Trophoblast cell (in vitro differentiated cells and primary cell): ENCODE measurements around the gene LIMK1.

Experiments
- DNase-seq, 2 donors: peaks; one replicate each; pipeline ENCODE4 v3.0.0-alpha.2; 2016
- H2AFZ ChIP-seq: 2 replicates; pipeline ENCODE4 v1.6.1; 2013; ENCODE audit warnings: low read length, moderate library complexity, mild to moderate bottlenecking; ENCODE audit not compliant: insufficient read depth, poor library complexity
- H2AK5ac ChIP-seq: 2 replicates; pipeline ENCODE4 v1.6.1; 2013; ENCODE audit warnings: mild to moderate bottlenecking, low read length
- H2BK120ac ChIP-seq: 2 replicates; pipeline ENCODE4 v1.6.1; 2013; ENCODE audit warnings: low read length, mild to moderate bottlenecking, moderate library complexity; ENCODE audit not compliant: insufficient read depth, poor library complexity
- H2BK12ac ChIP-seq: 2 replicates; pipeline ENCODE4 v1.6.1; 2013; ENCODE audit warnings: mild to moderate bottlenecking, low read length, moderate library complexity
- H2BK5ac ChIP-seq: 2 replicates; pipeline ENCODE4 v1.6.1; 2013; ENCODE audit warnings: low read length, low read depth, moderate library complexity, mild to moderate bottlenecking; ENCODE audit not compliant: poor library complexity
- H3K14ac ChIP-seq: 2 replicates; pipeline ENCODE4 v1.6.1; 2013; ENCODE audit warnings: mild to moderate bottlenecking, low read length
- H3K18ac ChIP-seq: 2 replicates; pipeline ENCODE4 v1.6.1; 2013; ENCODE audit warnings: mild to moderate bottlenecking, low read length
- H3K23ac ChIP-seq: 2 replicates; pipeline ENCODE4 v1.6.1; 2013; ENCODE audit warnings: low read length
- H3K27ac ChIP-seq: 2 replicates; pipeline ENCODE4 v1.5.1; 2013; ENCODE audit warnings: low read depth, mild to moderate bottlenecking, inconsistent platforms, low read length, moderate library complexity
- H3K27me3 ChIP-seq: 2 replicates; pipeline ENCODE4 v1.6.1; 2013; ENCODE audit warnings: inconsistent platforms, mild to moderate bottlenecking, low read length, moderate library complexity; ENCODE audit not compliant: insufficient read depth
- H3K36me3 ChIP-seq, 2 experiments: 1 replicate in 1 of 2; 2 replicates in 1 of 2; pipeline ENCODE4 v1.6.1; 2013; ENCODE audit warnings: low read length in 2 of 2, mild to moderate bottlenecking in 2 of 2, moderate library complexity in 1 of 2; ENCODE audit not compliant: insufficient read depth in 2 of 2, control insufficient read depth in 1 of 2
- H3K4ac ChIP-seq: 2 replicates; pipeline ENCODE4 v1.6.1; 2013; ENCODE audit warnings: low read depth, mild to moderate bottlenecking, low read length, moderate library complexity
- H3K4me1 ChIP-seq, 2 experiments: 1 replicate in 1 of 2; 2 replicates in 1 of 2; pipeline ENCODE4 v1.6.1; 2013; ENCODE audit warnings: low read length in 2 of 2, mild to moderate bottlenecking in 2 of 2, moderate library complexity in 1 of 2; ENCODE audit not compliant: insufficient read depth in 2 of 2, control insufficient read depth in 1 of 2
- H3K4me2 ChIP-seq: 2 replicates; pipeline ENCODE4 v1.6.1; 2013; ENCODE audit warnings: inconsistent platforms, mild to moderate bottlenecking, low read length, moderate library complexity
- H3K4me3 ChIP-seq: 2 replicates; pipeline ENCODE4 v1.5.1; 2013; ENCODE audit warnings: mild to moderate bottlenecking, low read depth, low read length, inconsistent platforms
- H3K79me1 ChIP-seq: one replicate; pipeline ENCODE4 v1.6.1; 2013; ENCODE audit warnings: low read length
- H3K79me2 ChIP-seq: 2 replicates; pipeline ENCODE4 v1.6.1; 2013; ENCODE audit warnings: low read length, mild to moderate bottlenecking; ENCODE audit not compliant: control insufficient read depth, insufficient read depth, poor library complexity
- H3K9ac ChIP-seq: 2 replicates; pipeline ENCODE4 v1.6.1; 2013; ENCODE audit warnings: mild to moderate bottlenecking, low read length
- H3K9me3 ChIP-seq: 2 replicates; pipeline ENCODE4 v1.6.1; 2013; ENCODE audit warnings: low read depth, mild to moderate bottlenecking, control low read depth, inconsistent platforms, low read length; ENCODE audit not compliant: insufficient read depth
- H4K12ac ChIP-seq: 2 replicates; pipeline ENCODE4 v1.6.1; 2013; ENCODE audit warnings: low read depth, mild to moderate bottlenecking, low read length, moderate library complexity
- H4K8ac ChIP-seq: 2 replicates; pipeline ENCODE4 v1.6.1; 2013; ENCODE audit warnings: low read depth, mild to moderate bottlenecking, low read length, moderate library complexity
- H4K91ac ChIP-seq: one replicate; pipeline ENCODE4 v1.6.1; 2013; ENCODE audit warnings: low read depth, mild to moderate bottlenecking, low read length, moderate library complexity
- WGBS: extraction: QIAGEN DNeasy Blood & Tissue Kit; methylation state at CpG from one replicate; pipeline ENCODE4 v1.1.7; 2013; ENCODE audit warnings: missing lambda C conversion rate; ENCODE audit not compliant: insufficient read length, insufficient coverage; ENCODE audit errors: extremely low coverage; 5-methylcytosine and 5-hydroxymethylcytosine counted together

The LIMK1 gene

GRCh38 chr7:74083928-74084721 lies 521 bp downstream of the LIMK1 start:
- Histone ChIP-seq H3K4me1 (peaks cover 11 to 12% of the 10 kb centered on the region in 2 experiments), H2AFZ (peak overlapping the region; percentile 74), H3K4me3 (peak overlapping the region; percentile 76), H2BK5ac (peak overlapping the region; percentile 11), H3K79me2 (peaks cover 2% of the 10 kb centered on the region), H3K27me3 (no peaks in the 10 kb centered on the region), H3K27ac (no peak overlapping the region), H3K23ac (peak overlapping the region; percentile 5), H3K14ac (peak overlapping the region; percentile 23), H3K18ac (peak overlapping the region; percentile 73), H2BK120ac (peak overlapping the region; percentile 5), H3K36me3 (peaks cover 12 to 14% of the 10 kb centered on the region in 2 experiments), H4K12ac (peak overlapping the region; percentile 9), H2AK5ac (no peak overlapping the region), H3K79me1 (peaks cover 8% of the 10 kb centered on the region), H4K8ac (peak overlapping the region; percentile 19), H3K9me3 (peaks cover 6% of the 10 kb centered on the region), H4K91ac (peak overlapping the region; percentile 29), H3K9ac (peak overlapping the region; percentile 67), H2BK12ac (no peak overlapping the region), H3K4ac (peak overlapping the region; percentile 30), H3K4me2 (peak overlapping the region; percentile 95)
- WGBS: no CpG with 5 or more reads among the region's 61 CpGs
- peak in 1 of 2 donors; percentile 42 for DNase-seq

- Histone ChIP-seq H3K18ac (peak overlapping the region; percentile 73), H4K8ac (peak overlapping the region; percentile 19), H2AK5ac (no peak overlapping the region), H3K4me3 (peak overlapping the region; percentile 76), H4K91ac (peak overlapping the region; percentile 29), H3K23ac (peak overlapping the region; percentile 5), H3K79me1 (peaks cover 8% of the 10 kb centered on the region), H3K27ac (no peak overlapping the region), H2BK120ac (no peak overlapping the region), H3K4ac (peak overlapping the region; percentile 30), H3K9me3 (peaks cover 4% of the 10 kb centered on the region), H3K27me3 (no peaks in the 10 kb centered on the region), H4K12ac (peak overlapping the region; percentile 9), H3K36me3 (peaks cover 14 to 15% of the 10 kb centered on the region in 2 experiments), H2AFZ (peak overlapping the region; percentile 74), H2BK5ac (no peak overlapping the region), H3K4me2 (peak overlapping the region; percentile 95), H3K79me2 (peaks cover 2% of the 10 kb centered on the region), H2BK12ac (no peak overlapping the region), H3K14ac (peak overlapping the region; percentile 23), H3K9ac (peak overlapping the region; percentile 67), H3K4me1 (peaks cover 11 to 12% of the 10 kb centered on the region in 2 experiments)
- DNase-seq: no peak
- WGBS: no CpG with 5 or more reads among the region's 6 CpGs
Observed at GRCh38 chr7:74084722-74085578, 1.3 kb downstream of the LIMK1 start.

GRCh38 chr7:74087791-74088453 lies 4.3 kb downstream of the LIMK1 start:
- H3K4me3 ChIP-seq: no peak overlapping the region
- H3K23ac ChIP-seq: no peak overlapping the region
- no peak overlapping the region for H4K12ac ChIP-seq
- peaks cover 2% of the 10 kb centered on the region for H3K79me2 ChIP-seq
- H2AFZ ChIP-seq: no peak overlapping the region
- no CpG with 5 or more reads among the region's 10 CpGs for WGBS
- no peak overlapping the region for H2BK120ac ChIP-seq
- no peak overlapping the region for H3K9ac ChIP-seq
- no peak overlapping the region for H2AK5ac ChIP-seq
- H3K14ac ChIP-seq: no peak overlapping the region
- no peak overlapping the region for H3K18ac ChIP-seq
- H3K27me3 ChIP-seq: no peaks in the 10 kb centered on the region
- H3K4me2 ChIP-seq: no peak overlapping the region
- H4K91ac ChIP-seq: no peak overlapping the region
- peaks cover 13 to 17% of the 10 kb centered on the region in 2 experiments for H3K4me1 ChIP-seq
- peak; percentile 38 to 52 for DNase-seq
- no peak overlapping the region for H2BK12ac ChIP-seq
- H4K8ac ChIP-seq: no peak overlapping the region
- no peak overlapping the region for H3K27ac ChIP-seq
- H3K4ac ChIP-seq: no peak overlapping the region
- peaks cover 2% of the 10 kb centered on the region for H3K9me3 ChIP-seq
- H3K79me1 ChIP-seq: peaks cover 8% of the 10 kb centered on the region
- H2BK5ac ChIP-seq: no peak overlapping the region
- peaks cover 14 to 18% of the 10 kb centered on the region in 2 experiments for H3K36me3 ChIP-seq

GRCh38 chr7:74092321-74092963 lies 8.8 kb downstream of the LIMK1 start:
- Histone ChIP-seq H3K18ac (no peak overlapping the region), H2BK12ac (peak overlapping the region; percentile 17), H3K4me3 (no peak overlapping the region), H4K12ac (no peak overlapping the region), H2BK5ac (no peak overlapping the region), H3K9ac (no peak overlapping the region), H3K4me2 (no peak overlapping the region), H3K27me3 (no peaks in the 10 kb centered on the region), H3K14ac (peak overlapping the region; percentile 0), H3K27ac (no peak overlapping the region), H2BK120ac (no peak overlapping the region), H3K36me3 (peaks cover 15 to 17% of the 10 kb centered on the region in 2 experiments), H2AK5ac (peak overlapping the region; percentile 70), H4K91ac (peak overlapping the region; percentile 4), H3K4me1 (peaks cover 19 to 25% of the 10 kb centered on the region in 2 experiments), H3K9me3 (no peaks in the 10 kb centered on the region), H3K79me2 (peaks cover 2% of the 10 kb centered on the region), H3K23ac (no peak overlapping the region), H3K79me1 (peaks cover 9% of the 10 kb centered on the region), H4K8ac (no peak overlapping the region), H3K4ac (no peak overlapping the region), H2AFZ (no peak overlapping the region)
- no CpG with 5 or more reads among the region's 13 CpGs for WGBS
- peak in 1 of 2 donors; percentile 18 for DNase-seq
